Measurements from ENCODE around the gene ARF6.

GRCh38 chr14:49857427-49858003 lies 35.4 kb upstream of the ARF6 start:
- TF ChIP-seq CTCF (IDR thresholded peaks at IDR 0.05 in 4 of 5, conservative IDR thresholded peaks at IDR 0.05 in 1 of 5), result no peak
- TF ChIP-seq POLR2A (IDR thresholded peaks at IDR 0.05), result peak in 1 of 2 donors; percentile 61

All from gastrocnemius medialis (tissue), 4 donors.